PC-9 (cell line): ENCODE measurements around the gene EYS.

ENCODE experiments used
- CTCF ChIP-seq: fragments of 200-600 bp; sonication (generic); conservative IDR thresholded peaks from 2 replicates; pipeline ENCODE4 v1.6.1; 2017; ENCODE audit warnings: mixed run types, antibody characterized with exemption, mild to moderate bottlenecking, moderate library complexity
- EZH2 ChIP-seq: fragments of 200-600 bp; sonication (generic); IDR thresholded peaks from 2 replicates; pipeline ENCODE4 v1.8.0; 2017; ENCODE audit warnings: antibody characterized with exemption, low read depth

- TF ChIP-seq CTCF: no peak
- no peak for TF ChIP-seq EZH2
These were observed 846.8 kb downstream of the EYS start for GRCh38 chr6:64860203-64860602.
